Small intestine (tissue), 7 donors: Measurements from ENCODE around the gene ZSWIM1. TPM values are rescaled to one million over a fixed set of nuclear protein-coding genes. Genes with fewer than 3 reads are reported as not detected.
A peak's percentile ranks its signal among the peaks of the same experiment; 100 is the strongest.
"Not testable (repeated sequence)": the region's sequence is repeated elsewhere in the genome, so short reads cannot be mapped to it uniquely, and the experiment has no call there.

Experiments used
- DNase-seq, 2 donors: peaks; one replicate each; pipeline versions ENCODE4 v3.0.0 to v3.0.0-alpha.2; 2013
- FAIRE-seq: peaks from 2 replicates; lab custom pipeline; 2012; peaks lifted over from hg19 to GRCh38; lab: Jason Lieb, UNC
- H3K27ac ChIP-seq, 3 donors: one replicate each; pipeline ENCODE4 v1.5.1; 2013; ENCODE audit warnings: low read length in 2 of 3, mild to moderate bottlenecking in 2 of 3, control low read depth in 1 of 3, inconsistent platforms in 1 of 3, low read depth in 1 of 3, moderate library complexity in 1 of 3
- H3K27me3 ChIP-seq, 3 donors: one replicate each; pipeline ENCODE4 v1.6.1; 2013; ENCODE audit warnings: low read length in 3 of 3, inconsistent platforms in 1 of 3; ENCODE audit not compliant: control insufficient read depth in 3 of 3, insufficient read depth in 3 of 3
- H3K36me3 ChIP-seq, 3 donors: one replicate each; pipeline ENCODE4 v1.6.1; 2013; ENCODE audit warnings: low read length in 3 of 3, inconsistent platforms in 1 of 3, low read depth in 1 of 3, mild to moderate bottlenecking in 1 of 3, moderate library complexity in 1 of 3; ENCODE audit not compliant: control insufficient read depth in 3 of 3, insufficient read depth in 2 of 3
- H3K4me1 ChIP-seq, 3 donors: one replicate each; pipeline ENCODE4 v1.6.1; 2013; ENCODE audit warnings: low read length in 2 of 3, inconsistent platforms in 1 of 3, low read depth in 1 of 3, mild to moderate bottlenecking in 1 of 3, moderate library complexity in 1 of 3; ENCODE audit not compliant: control insufficient read depth in 3 of 3, insufficient read depth in 2 of 3
- H3K4me3 ChIP-seq, 3 donors: one replicate each; pipeline ENCODE4 v1.5.1; 2013; ENCODE audit warnings: low read length in 3 of 3, control low read depth in 1 of 3, inconsistent platforms in 1 of 3, low read depth in 1 of 3, mild to moderate bottlenecking in 1 of 3, moderate library complexity in 1 of 3
- H3K9me3 ChIP-seq, 2 donors: one replicate each; pipeline ENCODE4 v1.6.1; 2013; ENCODE audit warnings: low read depth in 1 of 2, low read length in 1 of 2; ENCODE audit not compliant: control insufficient read depth in 2 of 2, insufficient read depth in 1 of 2
- WGBS, 3 donors: extraction: QIAGEN DNeasy Blood & Tissue Kit; methylation state at CpG; one replicate each; pipeline ENCODE4 v1.1.7; 2013; 5-methylcytosine and 5-hydroxymethylcytosine counted together
- polyA plus RNA-seq, 4 donors: library from polyadenylated mRNA; stranded (reverse) in 3 of 4; unstranded in 1 of 4; fragments of 200-250 nt in 3 of 4; fragments of 120-200 nt in 1 of 4; gene quantifications; one replicate each; pipeline versions ENCODE4 v1.2.1 to v1.2.3, GENCODE V29; 2013
- donor health status: healthy with polysubstance abuse.
- donor health status: control.
- donor health status: control.
- donor health status: Bipolar disorder and iron deficiency.
- donor health status: healthy.

The ZSWIM1 gene
- polyA plus RNA-seq, 4 donors: 2.5 to 17.1 (median 3.6) TPM

GRCh38 chr20:45921337-45922189 lies 40.5 kb downstream of the ZSWIM1 start:
- Histone ChIP-seq H3K4me3 (no peak overlapping the region), H3K27me3 (no peaks in the 10 kb centered on the region), H3K4me1 (peaks cover 0 to 23% (median 0%) of the 10 kb centered on the region in 3 donors), H3K36me3 (no peaks in the 10 kb centered on the region), H3K27ac (no peak overlapping the region), H3K9me3 (no peaks in the 10 kb centered on the region)
- peak in 1 of 2 donors; percentile 42 for DNase-seq
- FAIRE-seq: no peak
- 41 to 78% (median 58%) methylated on average over 10 to 11 of the region's 11 CpGs for WGBS, 3 donors

GRCh38 chr20:45924391-45925261 lies 43.6 kb downstream of the ZSWIM1 start:
- no peak overlapping the region for H3K4me3 ChIP-seq
- FAIRE-seq (no peak), DNase-seq (peak; percentile 59 to 67)
- H3K27ac ChIP-seq: peak overlapping the region in 2 of 3 donors; percentile 53 to 77
- 47 to 51% (median 47%) methylated on average over 21 of the region's 21 CpGs for WGBS, 3 donors
- H3K36me3 ChIP-seq: no peaks in the 10 kb centered on the region
- peaks cover 0 to 7% (median 0%) of the 10 kb centered on the region in 3 donors for H3K4me1 ChIP-seq
- H3K9me3 ChIP-seq: no peaks in the 10 kb centered on the region
- H3K27me3 ChIP-seq: no peaks in the 10 kb centered on the region

GRCh38 chr20:45925821-45926506 lies 44.9 kb downstream of the ZSWIM1 start:
- no peak for FAIRE-seq
- WGBS, 3 donors: 54 to 65% (median 63%) methylated on average over 9 of the region's 9 CpGs
- peaks cover 0 to 7% (median 0%) of the 10 kb centered on the region in 3 donors for H3K4me1 ChIP-seq
- DNase-seq: no peak
- no peaks in the 10 kb centered on the region for H3K27me3 ChIP-seq
- H3K36me3 ChIP-seq: no peaks in the 10 kb centered on the region
- H3K9me3 ChIP-seq: no peaks in the 10 kb centered on the region
- no peak overlapping the region for H3K4me3 ChIP-seq
- no peak overlapping the region for H3K27ac ChIP-seq

- H3K4me3 ChIP-seq: no peak overlapping the region
- peaks cover 0 to 2% (median 0%) of the 10 kb centered on the region in 3 donors for H3K36me3 ChIP-seq
- H3K27me3 ChIP-seq: no peaks in the 10 kb centered on the region
- H3K4me1 ChIP-seq: peaks cover 0 to 7% (median 0%) of the 10 kb centered on the region in 3 donors
- WGBS, 3 donors: 66 to 87% (median 85%) methylated on average over 2 of the region's 2 CpGs
- FAIRE-seq (no peak), DNase-seq (no peak)
- H3K9me3 ChIP-seq: no peaks in the 10 kb centered on the region
- no peak overlapping the region for H3K27ac ChIP-seq
These were observed 45.7 kb downstream of the ZSWIM1 start for GRCh38 chr20:45926731-45927070.

- no peak for DNase-seq
- no peak for FAIRE-seq
- Histone ChIP-seq H3K4me1 (peaks cover 0 to 10% (median 0%) of the 10 kb centered on the region in 3 donors), H3K36me3 (peaks cover 0 to 2% (median 0%) of the 10 kb centered on the region in 3 donors), H3K27ac (no peak overlapping the region), H3K4me3 (no peak overlapping the region), H3K27me3 (no peaks in the 10 kb centered on the region), H3K9me3 (no peaks in the 10 kb centered on the region)
- WGBS, 3 donors: 50 to 77% (median 69%) methylated on average over 14 of the region's 14 CpGs
These were observed 46.2 kb downstream of the ZSWIM1 start for GRCh38 chr20:45927071-45927878.

GRCh38 chr20:45931680-45932079 lies 50.7 kb downstream of the ZSWIM1 start:
- H3K4me3 ChIP-seq, FAIRE-seq, H3K27ac ChIP-seq, H3K36me3 ChIP-seq, H3K9me3 ChIP-seq, DNase-seq, H3K27me3 ChIP-seq: not testable (repeated sequence)
- peaks cover 0 to 12% (median 3%) of the 10 kb centered on the region in 3 donors for H3K4me1 ChIP-seq
- WGBS, 3 donors: 92 to 93% (median 92%) methylated on average over 15 to 17 of the region's 17 CpGs

- peaks cover 3 to 20% (median 5%) of the 10 kb centered on the region in 3 donors for H3K36me3 ChIP-seq
- FAIRE-seq (no peak), DNase-seq (peak; percentile 61 to 78)
- 9 to 18% (median 17%) methylated on average over 22 of the region's 22 CpGs for WGBS, 3 donors
- H3K27ac ChIP-seq: peak overlapping the region; percentile 99 to 100 (median 100)
- H3K4me1 ChIP-seq: peaks cover 0 to 12% (median 3%) of the 10 kb centered on the region in 3 donors
- H3K27me3 ChIP-seq: no peaks in the 10 kb centered on the region
- no peaks in the 10 kb centered on the region for H3K9me3 ChIP-seq
- peak overlapping the region; percentile 89 to 98 (median 91) for H3K4me3 ChIP-seq
These were observed 52.4 kb downstream of the ZSWIM1 start for GRCh38 chr20:45933266-45934045.
